ENCODE measurements around the gene ERBB4.

DNA sequence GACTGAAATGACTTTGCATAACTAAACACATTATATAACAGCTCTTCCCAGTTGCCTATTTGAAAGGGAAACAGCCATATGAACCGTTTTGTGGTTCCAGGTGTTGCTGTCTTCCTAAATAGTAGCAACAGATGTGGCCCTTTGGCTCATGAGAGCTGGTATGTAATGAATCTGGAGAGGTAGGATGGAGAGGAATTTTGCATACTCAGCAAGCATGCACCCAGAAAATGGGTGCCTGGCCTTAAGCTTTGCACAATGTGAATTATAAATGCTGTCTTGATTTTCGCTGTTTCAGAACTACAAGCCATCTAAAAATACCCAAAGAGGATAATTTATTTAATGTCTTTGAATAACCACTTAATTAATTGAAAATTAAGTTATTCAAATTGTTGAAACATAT, 15.6 kb upstream of the ERBB4 start:
- TF ChIP-seq TP53 (CRISPR knock-in tag; IDR thresholded peaks at IDR 0.05) (no peak), HOXA7 (CRISPR knock-in tag; IDR thresholded peaks at IDR 0.05) (no peak), MYC (IDR thresholded peaks at IDR 0.05; ENCODE audit: borderline replicate concordance, low read length) (no peak), ZSCAN20 (CRISPR knock-in tag; IDR thresholded peaks at IDR 0.05) (no peak), POLR2A (IDR thresholded peaks at IDR 0.05; ENCODE audit: low read length) (no peak), RNF2 (IDR thresholded peaks at IDR 0.05; ENCODE audit: borderline replicate concordance, low read depth) (no peak)
- TF ChIP-seq, protein P1, sequence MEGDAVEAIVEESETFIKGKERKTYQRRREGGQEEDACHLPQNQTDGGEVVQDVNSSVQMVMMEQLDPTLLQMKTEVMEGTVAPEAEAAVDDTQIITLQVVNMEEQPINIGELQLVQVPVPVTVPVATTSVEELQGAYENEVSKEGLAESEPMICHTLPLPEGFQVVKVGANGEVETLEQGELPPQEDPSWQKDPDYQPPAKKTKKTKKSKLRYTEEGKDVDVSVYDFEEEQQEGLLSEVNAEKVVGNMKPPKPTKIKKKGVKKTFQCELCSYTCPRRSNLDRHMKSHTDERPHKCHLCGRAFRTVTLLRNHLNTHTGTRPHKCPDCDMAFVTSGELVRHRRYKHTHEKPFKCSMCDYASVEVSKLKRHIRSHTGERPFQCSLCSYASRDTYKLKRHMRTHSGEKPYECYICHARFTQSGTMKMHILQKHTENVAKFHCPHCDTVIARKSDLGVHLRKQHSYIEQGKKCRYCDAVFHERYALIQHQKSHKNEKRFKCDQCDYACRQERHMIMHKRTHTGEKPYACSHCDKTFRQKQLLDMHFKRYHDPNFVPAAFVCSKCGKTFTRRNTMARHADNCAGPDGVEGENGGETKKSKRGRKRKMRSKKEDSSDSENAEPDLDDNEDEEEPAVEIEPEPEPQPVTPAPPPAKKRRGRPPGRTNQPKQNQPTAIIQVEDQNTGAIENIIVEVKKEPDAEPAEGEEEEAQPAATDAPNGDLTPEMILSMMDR (IDR thresholded peaks at IDR 0.05): no peak
